Stimulated activated CD4-positive, alpha-beta T cell treated with anti-CD3 and anti-CD28 coated beads, Interleukin-15, amount 100 ng/mL, for 1 hour (primary cell): Measurements from ENCODE around the gene MOBP.

ENCODE experiments used
- DNase-seq, 2 donors: peaks; one replicate each; pipeline ENCODE4 v3.0.0-alpha.2; 2020; ENCODE audit warnings: low read depth in 1 of 2, low spot score in 1 of 2

The MOBP gene

GRCh38 chr3:39494781-39495180 is 27.3 kb downstream of the MOBP start:
- no peak for DNase-seq

GRCh38 chr3:39497753-39498152 is 30.3 kb downstream of the MOBP start:
- DNase-seq: no peak

- DNase-seq: no peak
Observed at GRCh38 chr3:39499651-39500273, 32.3 kb downstream of the MOBP start.

GRCh38 chr3:39501059-39501458 is 33.6 kb downstream of the MOBP start:
- DNase-seq: no peak

GRCh38 chr3:39501968-39502837 is 34.7 kb downstream of the MOBP start:
- DNase-seq: no peak

GRCh38 chr3:39502838-39503145 is 35.3 kb downstream of the MOBP start:
- DNase-seq: no peak

GRCh38 chr3:39505866-39506742 is 38.6 kb downstream of the MOBP start:
- DNase-seq: no peak

GRCh38 chr3:39506863-39507262 is 39.4 kb downstream of the MOBP start:
- DNase-seq: no peak

GRCh38 chr3:39513791-39514369 is 46.4 kb downstream of the MOBP start:
- DNase-seq: no peak

- no peak for DNase-seq
Observed at GRCh38 chr3:39515681-39516441, 48.4 kb downstream of the MOBP start.

GRCh38 chr3:39519103-39519502 is 51.6 kb downstream of the MOBP start:
- no peak for DNase-seq

- DNase-seq: no peak
Observed at GRCh38 chr3:39519554-39520288, 52.2 kb downstream of the MOBP start.

- no peak for DNase-seq
Observed at GRCh38 chr3:39521456-39521855, 54.0 kb downstream of the MOBP start.

GRCh38 chr3:39524107-39524506 is 56.6 kb downstream of the MOBP start:
- no peak for DNase-seq

- DNase-seq: no peak
Observed at GRCh38 chr3:39528844-39529243, 61.4 kb downstream of the MOBP start.

- no peak for DNase-seq
Observed at GRCh38 chr3:39529577-39529976, 62.1 kb downstream of the MOBP start.

- no peak for DNase-seq
Observed at GRCh38 chr3:39531066-39531465, 63.6 kb downstream of the MOBP start.

GRCh38 chr3:39531665-39532064 is 64.2 kb downstream of the MOBP start:
- DNase-seq: no peak

GRCh38 chr3:39532777-39533176 is 65.3 kb downstream of the MOBP start:
- DNase-seq: no peak

- no peak for DNase-seq
Observed at GRCh38 chr3:39533226-39533625, 65.7 kb downstream of the MOBP start.
